Panc1 (cell line): ENCODE measurements around the gene FANCC. TPM values are rescaled to one million over a fixed set of nuclear protein-coding genes. Genes with fewer than 3 reads are reported as not detected.

Experiments used
- ATAC-seq: fragments of 200-7000 bp; cut with Tn5 transposase; 2 replicates; pipeline ENCODE4 v1.9.1; 2020; ENCODE audit warnings: mild to moderate bottlenecking, moderate library complexity
- BruUV-seq: library from RNA; stranded (reverse); fragments of 400-500 nt; replicated peaks from 2 replicates; lab custom pipeline; 2021; lab: Mats Ljungman, UMichigan
- CTCF ChIA-PET: fragments of 300-600 bp; sonication (Branson Sonifier 250); formaldehyde crosslinking; loops from one replicate; lab custom pipeline; 2022; ENCODE audit warnings: antibody characterized with exemption; lab: Charles Lee
- POLR2A ChIA-PET: fragments of 300-600 bp; sonication (Branson Sonifier 250); formaldehyde crosslinking; loops from one replicate; lab custom pipeline; 2022; ENCODE audit warnings: antibody characterized with exemption; lab: Charles Lee
- DNase-seq: peaks from one replicate; pipeline ENCODE4 v3.0.0-alpha.2; 2010; ENCODE audit warnings: low read depth, low spot score
- H3K27ac ChIP-seq: 2 replicates; pipeline ENCODE4 v1.5.1; 2011; ENCODE audit warnings: mild to moderate bottlenecking, low read length, inconsistent platforms
- H3K27me3 ChIP-seq: fragments of 200-500 bp; sonication (Bioruptor generic); 2 replicates; pipeline ENCODE4 v1.6.0; 2014; ENCODE audit warnings: low read length, inconsistent platforms; ENCODE audit not compliant: control insufficient read depth, insufficient read depth
- H3K36me3 ChIP-seq: fragments of 200-500 bp; sonication (Bioruptor generic); 2 replicates; pipeline ENCODE4 v1.5.1; 2014; ENCODE audit warnings: inconsistent platforms, mild to moderate bottlenecking, low read length, moderate library complexity; ENCODE audit not compliant: control insufficient read depth, insufficient read depth
- H3K4me1 ChIP-seq: 2 replicates; pipeline ENCODE4 v1.5.1; 2011; ENCODE audit warnings: inconsistent platforms, mild to moderate bottlenecking, low read length, moderate library complexity; ENCODE audit not compliant: control insufficient read depth, insufficient read depth
- H3K4me3 ChIP-seq, 2 experiments: 2 replicates each; pipeline ENCODE4 v1.5.1; 2011 to 2012; ENCODE audit warnings: low read depth in 2 of 2, low read length in 2 of 2, mild to moderate bottlenecking in 2 of 2, inconsistent platforms in 1 of 2, moderate library complexity in 1 of 2
- H3K9me3 ChIP-seq: fragments of 200-500 bp; sonication (Bioruptor generic); 2 replicates; pipeline ENCODE4 v1.5.1; 2014; ENCODE audit warnings: low read depth, mild to moderate bottlenecking, inconsistent platforms, low read length, moderate library complexity; ENCODE audit not compliant: control insufficient read depth, insufficient read depth
- CTCF ChIP-seq: fragments of 450-650 bp; IDR thresholded peaks from 2 replicates; pipeline ENCODE4 v1.5.1; 2017; ENCODE audit warnings: mild to moderate bottlenecking
- POLR2AphosphoS5 ChIP-seq: IDR thresholded peaks from 2 replicates; pipeline ENCODE4 v1.6.1; 2012; ENCODE audit warnings: mild to moderate bottlenecking, low read depth, low read length, moderate library complexity
- SIN3A ChIP-seq: IDR thresholded peaks from 2 replicates; pipeline ENCODE4 v1.6.1; 2012; ENCODE audit warnings: low read depth, mild to moderate bottlenecking, low read length, moderate library complexity, borderline replicate concordance; ENCODE audit not compliant: insufficient read depth
- TCF7L2 ChIP-seq: IDR thresholded peaks from 2 replicates; pipeline ENCODE4 v1.6.1; 2011; ENCODE audit warnings: mild to moderate bottlenecking, low read depth, low read length, inconsistent platforms
- in situ Hi-C: cut with HindIII; loops from 2 replicates; pipeline ENCODE4 v1.10.0; 2016; ENCODE audit warnings: low sequenced_read_pairs, low pct_unique_long_range_greater_than_20kb
- intact Hi-C: fragments of 100-400 bp; cut with micrococcal nuclease; formaldehyde crosslinking; loops from one replicate; pipeline ENCODE4 v1.10.0; 2022; ENCODE audit not compliant: unreplicated experiment
- total RNA-seq: library from RNA; stranded (reverse); gene quantifications from one replicate; pipeline ENCODE4 v1.2.1, GENCODE V29; 2021; ENCODE audit not compliant: unreplicated experiment
- TF ChIP-seq, protein P1 (sequence below), 2 experiments: IDR thresholded peaks; 2 replicates each; pipeline ENCODE4 v1.6.1; 2011 to 2012; ENCODE audit warnings: low read depth in 2 of 2, control low read depth in 1 of 2, low read length in 1 of 2, mild to moderate bottlenecking in 1 of 2, moderate library complexity in 1 of 2; ENCODE audit not compliant: insufficient read depth in 1 of 2

FANCC gene
- total RNA-seq, 1 experiment from 2014 or later = 17.8 TPM

- intact Hi-C loops = no loop called here
- DNase-seq = no peak
- Histone ChIP-seq H3K27me3 (no peaks in the 10 kb centered on the region), H3K4me1 (no peaks in the 10 kb centered on the region), H3K9me3 (no peaks in the 10 kb centered on the region), H3K27ac (no peak overlapping the region), H3K36me3 (no peaks in the 10 kb centered on the region), H3K4me3 (no peak overlapping the region)
- in situ Hi-C loops = no loop called here
- POLR2A ChIA-PET = no interaction called here
- CTCF ChIA-PET = no interaction called here
- no TSS peak for BruUV-seq
- ATAC-seq = no peak; the same call in 1 of the 2 replicates
- TF ChIP-seq, protein P1, sequence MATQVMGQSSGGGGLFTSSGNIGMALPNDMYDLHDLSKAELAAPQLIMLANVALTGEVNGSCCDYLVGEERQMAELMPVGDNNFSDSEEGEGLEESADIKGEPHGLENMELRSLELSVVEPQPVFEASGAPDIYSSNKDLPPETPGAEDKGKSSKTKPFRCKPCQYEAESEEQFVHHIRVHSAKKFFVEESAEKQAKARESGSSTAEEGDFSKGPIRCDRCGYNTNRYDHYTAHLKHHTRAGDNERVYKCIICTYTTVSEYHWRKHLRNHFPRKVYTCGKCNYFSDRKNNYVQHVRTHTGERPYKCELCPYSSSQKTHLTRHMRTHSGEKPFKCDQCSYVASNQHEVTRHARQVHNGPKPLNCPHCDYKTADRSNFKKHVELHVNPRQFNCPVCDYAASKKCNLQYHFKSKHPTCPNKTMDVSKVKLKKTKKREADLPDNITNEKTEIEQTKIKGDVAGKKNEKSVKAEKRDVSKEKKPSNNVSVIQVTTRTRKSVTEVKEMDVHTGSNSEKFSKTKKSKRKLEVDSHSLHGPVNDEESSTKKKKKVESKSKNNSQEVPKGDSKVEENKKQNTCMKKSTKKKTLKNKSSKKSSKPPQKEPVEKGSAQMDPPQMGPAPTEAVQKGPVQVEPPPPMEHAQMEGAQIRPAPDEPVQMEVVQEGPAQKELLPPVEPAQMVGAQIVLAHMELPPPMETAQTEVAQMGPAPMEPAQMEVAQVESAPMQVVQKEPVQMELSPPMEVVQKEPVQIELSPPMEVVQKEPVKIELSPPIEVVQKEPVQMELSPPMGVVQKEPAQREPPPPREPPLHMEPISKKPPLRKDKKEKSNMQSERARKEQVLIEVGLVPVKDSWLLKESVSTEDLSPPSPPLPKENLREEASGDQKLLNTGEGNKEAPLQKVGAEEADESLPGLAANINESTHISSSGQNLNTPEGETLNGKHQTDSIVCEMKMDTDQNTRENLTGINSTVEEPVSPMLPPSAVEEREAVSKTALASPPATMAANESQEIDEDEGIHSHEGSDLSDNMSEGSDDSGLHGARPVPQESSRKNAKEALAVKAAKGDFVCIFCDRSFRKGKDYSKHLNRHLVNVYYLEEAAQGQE (IDR thresholded peaks at IDR 0.05; ENCODE audit: insufficient read depth in 1 of 2, low read depth in 2 of 2, low read length in 1 of 2) = no peak
- TF ChIP-seq TCF7L2 = no peak
- no peak for TF ChIP-seq SIN3A
- TF ChIP-seq POLR2AphosphoS5 = no peak
- TF ChIP-seq CTCF = no peak
These were observed 204.9 kb downstream of the FANCC start for GRCh38 chr9:95112436-95113280.

GRCh38 chr9:95111716-95112115, 205.8 kb downstream of the FANCC start:
- intact Hi-C loops = no loop called here
- no peak overlapping the region for H3K27ac ChIP-seq
- no peaks in the 10 kb centered on the region for H3K4me1 ChIP-seq
- in situ Hi-C loops = no loop called here
- no peaks in the 10 kb centered on the region for H3K9me3 ChIP-seq
- H3K36me3 ChIP-seq = no peaks in the 10 kb centered on the region
- ChIA-PET POLR2A (no interaction called here), CTCF (no interaction called here)
- H3K4me3 ChIP-seq = no peak overlapping the region
- DNase-seq = no peak
- BruUV-seq = no TSS peak
- no peak for ATAC-seq
- TF ChIP-seq TCF7L2 (no peak), SIN3A (no peak), POLR2AphosphoS5 (no peak), CTCF (no peak)
- TF ChIP-seq, protein P1 (IDR thresholded peaks at IDR 0.05; ENCODE audit: insufficient read depth in 1 of 2, low read depth in 2 of 2, low read length in 1 of 2) = no peak
- no peaks in the 10 kb centered on the region for H3K27me3 ChIP-seq
